GM12873 (cell line): Measurements from ENCODE around the gene IFT80.
A peak's percentile ranks its signal among the peaks of the same experiment; 100 is the strongest.

Experiments
- CTCF ChIP-seq: IDR thresholded peaks from 2 replicates; pipeline ENCODE4 v1.5.1; 2012; ENCODE audit warnings: low read depth, mild to moderate bottlenecking, moderate library complexity, low read length, control low read depth; ENCODE audit not compliant: insufficient read depth; ENCODE audit errors: missing control alignments

The IFT80 gene

DNA sequence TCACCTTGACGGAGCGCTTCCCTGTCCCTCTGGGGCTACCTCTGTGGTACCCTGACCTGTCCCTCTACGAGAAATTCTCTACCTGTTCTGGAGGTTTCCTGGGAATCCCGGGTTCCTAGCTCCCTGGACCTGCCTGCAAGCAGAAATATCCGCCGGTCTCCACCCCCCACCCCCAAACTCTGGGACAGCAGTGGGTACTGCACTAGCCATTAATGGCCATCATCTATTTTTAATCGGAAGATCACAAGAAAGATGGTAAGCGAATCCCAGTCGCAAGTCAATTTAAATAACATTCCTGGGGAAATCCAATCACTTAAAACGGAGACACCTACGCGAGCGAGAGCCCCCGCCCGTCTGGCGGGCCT, 174.2 kb downstream of the IFT80 start:
- no peak for TF ChIP-seq CTCF

DNA sequence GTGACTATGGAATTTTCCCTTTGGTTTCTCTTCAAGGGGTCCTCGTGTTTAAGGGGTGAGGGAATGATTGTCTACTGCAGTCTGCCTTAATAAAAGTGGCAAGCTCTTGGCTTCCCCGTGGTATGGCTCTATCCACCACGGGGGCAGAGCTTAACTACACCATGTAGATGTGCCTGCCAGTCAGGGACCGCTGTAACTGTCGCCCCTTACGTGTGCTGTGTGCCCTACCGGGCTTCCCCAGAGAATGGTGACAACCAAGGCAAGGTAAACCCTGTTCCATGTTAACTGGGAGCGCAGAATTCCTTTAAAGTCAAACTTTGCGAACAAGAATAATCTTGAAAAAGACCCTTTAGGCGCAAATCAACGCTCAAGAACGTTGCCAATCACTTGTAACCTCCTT, 174.8 kb downstream of the IFT80 start:
- TF ChIP-seq CTCF, result no peak

GRCh38 chr3:160221019-160221418, 178.0 kb downstream of the IFT80 start:
- no peak for TF ChIP-seq CTCF

DNA sequence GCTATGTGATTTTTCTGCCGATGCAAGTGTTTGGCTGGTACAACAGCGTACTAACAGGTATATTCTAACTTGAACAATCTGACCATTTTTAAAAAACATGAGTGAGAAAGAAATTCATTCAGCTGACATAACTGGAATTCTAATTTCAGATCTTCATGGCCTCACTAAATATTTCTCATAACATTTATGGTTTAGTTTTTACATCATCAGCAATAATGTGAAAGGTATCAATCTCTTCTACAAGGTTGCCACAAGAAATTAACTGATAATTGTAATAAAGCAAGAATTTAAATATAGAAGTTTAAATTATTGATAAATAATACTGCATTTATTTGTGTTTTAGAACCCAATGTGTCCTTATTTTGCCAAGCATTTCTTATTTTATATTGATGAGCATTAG, 179.0 kb downstream of the IFT80 start:
- TF ChIP-seq CTCF, result no peak

DNA sequence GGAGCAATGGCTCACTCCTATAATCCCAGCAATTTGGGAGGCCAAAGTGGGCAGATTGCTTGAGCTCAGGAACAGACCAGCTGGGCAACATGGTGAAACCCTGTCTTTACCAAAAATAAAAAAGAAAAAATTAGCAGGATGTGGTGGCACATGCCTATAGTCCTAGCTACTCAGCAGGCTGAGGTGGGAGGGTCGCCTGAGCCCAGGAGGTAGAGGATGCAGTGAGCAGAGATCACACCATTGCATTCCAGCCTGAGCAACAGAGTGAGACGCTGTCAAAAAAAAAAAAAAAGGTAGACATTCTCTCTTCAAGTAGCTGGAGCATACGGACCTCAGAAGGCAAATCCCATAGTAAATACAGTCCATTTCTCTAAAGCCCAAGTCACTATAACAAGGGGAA, 180.9 kb downstream of the IFT80 start:
- TF ChIP-seq CTCF, result no peak

GRCh38 chr3:160217675-160218074, 181.3 kb downstream of the IFT80 start:
- TF ChIP-seq CTCF, result no peak

GRCh38 chr3:160213191-160213590, 185.8 kb downstream of the IFT80 start:
- TF ChIP-seq CTCF, result no peak

DNA sequence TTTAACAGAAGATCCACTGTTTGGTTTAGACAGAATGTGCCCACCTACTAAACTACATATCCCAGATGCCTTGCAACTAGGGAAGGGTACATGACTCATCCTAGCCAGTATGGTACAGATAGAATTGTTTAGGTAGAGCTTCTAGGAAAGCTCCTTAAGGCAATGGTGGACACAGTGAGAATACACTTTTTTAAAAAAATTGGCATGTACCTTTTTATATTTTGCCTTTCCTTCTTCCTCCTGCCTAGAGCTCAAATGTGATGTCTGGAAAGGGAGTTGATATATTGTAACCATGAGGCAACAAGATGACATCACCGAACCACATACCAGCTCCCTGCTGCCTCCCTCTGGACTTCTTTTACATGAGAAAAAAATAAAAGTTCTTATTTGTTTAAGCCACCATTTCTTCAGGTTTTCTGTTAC, 188.2 kb downstream of the IFT80 start:
- peak; percentile 30 for TF ChIP-seq CTCF
